MM.1S (cell line): Measurements from ENCODE around the gene PGA4.
"Not testable (repeated sequence)": the region's sequence is repeated elsewhere in the genome, so short reads cannot be mapped to it uniquely, and the experiment has no call there.

Experiments used
- DNase-seq: peaks from one replicate; pipeline ENCODE4 v3.0.0-alpha.2; 2015
- H2AFZ ChIP-seq: fragments of 300-600 bp; sonication (generic); 2 replicates; pipeline ENCODE4 v1.6.0; 2016; ENCODE audit warnings: antibody characterized with exemption, low read length
- H3F3A ChIP-seq: fragments of 300-600 bp; sonication (generic); 2 replicates; pipeline ENCODE4 v1.6.1; 2016; ENCODE audit warnings: mild to moderate bottlenecking, antibody characterized with exemption, low read length, moderate library complexity, mixed read lengths; ENCODE audit not compliant: insufficient read depth
- H3K27ac ChIP-seq: fragments of 300-600 bp; sonication (generic); 2 replicates; pipeline ENCODE4 v1.5.1; 2016; ENCODE audit warnings: mild to moderate bottlenecking, low read length
- H3K27me3 ChIP-seq: fragments of 300-600 bp; sonication (generic); replicated peaks from 2 replicates; pipeline ENCODE4 v1.6.0; 2016; ENCODE audit warnings: low read length; ENCODE audit not compliant: insufficient read depth
- H3K36me3 ChIP-seq: fragments of 300-600 bp; sonication (generic); replicated peaks from 2 replicates; pipeline ENCODE4 v1.6.1; 2016; ENCODE audit warnings: mild to moderate bottlenecking, low read length, mixed read lengths; ENCODE audit not compliant: insufficient read depth
- H3K4me1 ChIP-seq: fragments of 300-600 bp; sonication (generic); 2 replicates; pipeline ENCODE4 v1.6.1; 2016; ENCODE audit warnings: low read length, mixed read lengths
- H3K4me2 ChIP-seq: fragments of 300-600 bp; sonication (generic); 2 replicates; pipeline ENCODE4 v1.6.0; 2016; ENCODE audit warnings: low read depth, low read length
- H3K4me3 ChIP-seq: fragments of 300-600 bp; sonication (generic); 2 replicates; pipeline ENCODE4 v1.5.1; 2016; ENCODE audit warnings: low read length, mixed read lengths
- H3K79me2 ChIP-seq: fragments of 300-600 bp; sonication (generic); 2 replicates; pipeline ENCODE4 v1.6.1; 2016; ENCODE audit warnings: mixed run types, low read length, mixed read lengths
- H3K9ac ChIP-seq: fragments of 300-600 bp; sonication (generic); 2 replicates; pipeline ENCODE4 v1.6.1; 2016; ENCODE audit warnings: low read length, mixed read lengths
- H3K9me2 ChIP-seq: fragments of 300-600 bp; sonication (generic); replicated peaks from 2 replicates; pipeline ENCODE4 v1.6.1; 2016; ENCODE audit warnings: mild to moderate bottlenecking, low read length, mixed read lengths; ENCODE audit not compliant: insufficient read depth
- H3K9me3 ChIP-seq: fragments of 300-600 bp; sonication (generic); replicated peaks from 2 replicates; pipeline ENCODE4 v1.6.1; 2016; ENCODE audit warnings: mild to moderate bottlenecking, low read length, mixed read lengths; ENCODE audit not compliant: insufficient read depth
- H4K20me1 ChIP-seq: fragments of 300-600 bp; sonication (generic); 2 replicates; pipeline ENCODE4 v1.6.1; 2016; ENCODE audit warnings: mild to moderate bottlenecking, low read length, moderate library complexity, mixed read lengths; ENCODE audit not compliant: insufficient read depth
- CTCF ChIP-seq: fragments of 300-600 bp; sonication (generic); IDR thresholded peaks from 2 replicates; pipeline ENCODE4 v1.5.1; 2016; ENCODE audit warnings: antibody characterized with exemption, low read length, mixed read lengths
- EZH2 ChIP-seq: fragments of 300-600 bp; sonication (generic); optimal IDR thresholded peaks from 2 replicates; pipeline ENCODE3; 2017; ENCODE audit warnings: low read depth, mild to moderate bottlenecking, antibody characterized with exemption, low read length, mixed read lengths
- EZH2phosphoT487 ChIP-seq: fragments of 300-600 bp; sonication (generic); IDR thresholded peaks from 2 replicates; pipeline ENCODE4 v1.6.1; 2018; ENCODE audit warnings: antibody characterized with exemption, low read length

Gene PGA4

GRCh38 chr11:61222047-61222446 lies at the start of gene PGA4:
Gene PGA4 (plus strand): TSS chr11:61222347. CDS start chr11:61222401, 54 bp downstream.
- H3K27me3 ChIP-seq, H3K4me2 ChIP-seq, H3K36me3 ChIP-seq, H3K27ac ChIP-seq, H3K4me3 ChIP-seq, H3K79me2 ChIP-seq, DNase-seq, H3K9me3 ChIP-seq, H3K9ac ChIP-seq, H4K20me1 ChIP-seq, H3K4me1 ChIP-seq, H2AFZ ChIP-seq, H3F3A ChIP-seq, H3K9me2 ChIP-seq: not testable (repeated sequence)

- Histone ChIP-seq H3K4me3 (no peak overlapping the region), H3K9ac (no peak overlapping the region), H4K20me1 (no peaks in the 10 kb centered on the region), H3K27ac (no peak overlapping the region), H3K9me3 (no peaks in the 10 kb centered on the region), H3K9me2 (no peaks in the 10 kb centered on the region), H3K4me2 (no peak overlapping the region), H2AFZ (no peak overlapping the region), H3K79me2 (no peaks in the 10 kb centered on the region), H3F3A (no peaks in the 10 kb centered on the region), H3K27me3 (no peaks in the 10 kb centered on the region; the same call in 1 of the 2 replicates), H3K4me1 (peaks cover 9% of the 10 kb centered on the region; the same call in 1 of the 2 replicates), H3K36me3 (no peaks in the 10 kb centered on the region)
- no peak for DNase-seq
- TF ChIP-seq CTCF (no peak), EZH2 (no peak), EZH2phosphoT487 (no peak)
These were observed 49.8 kb upstream of the PGA4 start for GRCh38 chr11:61172356-61172755.

GRCh38 chr11:61172888-61173287 lies 49.3 kb upstream of the PGA4 start:
- DNase-seq, result no peak
- Histone ChIP-seq H3K9me2 (no peaks in the 10 kb centered on the region), H3K4me3 (no peak overlapping the region), H3K27me3 (no peaks in the 10 kb centered on the region; the same call in 1 of the 2 replicates), H3K79me2 (no peaks in the 10 kb centered on the region), H3K4me2 (no peak overlapping the region), H3K27ac (no peak overlapping the region), H3K9me3 (no peaks in the 10 kb centered on the region), H2AFZ (no peak overlapping the region), H3K36me3 (no peaks in the 10 kb centered on the region), H4K20me1 (no peaks in the 10 kb centered on the region), H3K4me1 (peaks cover 4% of the 10 kb centered on the region; the same call in 1 of the 2 replicates), H3K9ac (no peak overlapping the region), H3F3A (no peaks in the 10 kb centered on the region)
- TF ChIP-seq CTCF, result no peak
- no peak for TF ChIP-seq EZH2phosphoT487
- TF ChIP-seq EZH2, result no peak

- Histone ChIP-seq H3K9ac (no peak overlapping the region), H3K4me2 (no peak overlapping the region), H2AFZ (no peak overlapping the region), H3K27me3 (no peaks in the 10 kb centered on the region; the same call in 1 of the 2 replicates), H3K4me1 (no peaks in the 10 kb centered on the region), H3K36me3 (no peaks in the 10 kb centered on the region), H3K4me3 (no peak overlapping the region), H3K79me2 (no peaks in the 10 kb centered on the region), H3K27ac (no peak overlapping the region), H3K9me3 (no peaks in the 10 kb centered on the region), H3K9me2 (no peaks in the 10 kb centered on the region), H4K20me1 (no peaks in the 10 kb centered on the region), H3F3A (no peaks in the 10 kb centered on the region)
- DNase-seq, result peak; percentile 59
- TF ChIP-seq EZH2phosphoT487, result no peak
- peak; percentile 37 for TF ChIP-seq CTCF
- TF ChIP-seq EZH2, result no peak
These were observed 48.7 kb upstream of the PGA4 start for GRCh38 chr11:61173456-61173855.
